Neural progenitor cell (in vitro differentiated cells): ENCODE results near the gene IL17A. TPM values are rescaled to one million over a fixed set of nuclear protein-coding genes. Genes with fewer than 3 reads are reported as not detected.

Source experiments
- DNase-seq: peaks from one replicate; pipeline ENCODE4 v3.0.0-alpha.2; 2016; ENCODE audit warnings: low spot score
- H2AFZ ChIP-seq: fragments of 200-600 bp; sonication (generic); replicated peaks from 2 replicates; pipeline ENCODE4 v1.6.1; 2016; ENCODE audit warnings: antibody characterized with exemption
- H3F3A ChIP-seq: fragments of 200-600 bp; sonication (generic); 2 replicates; pipeline ENCODE4 v1.6.1; 2016; ENCODE audit warnings: antibody characterized with exemption, low read depth
- H3K27ac ChIP-seq: fragments of 200-600 bp; sonication (generic); 2 replicates; pipeline ENCODE4 v1.5.1; 2016; ENCODE audit warnings: mild to moderate bottlenecking
- H3K27me3 ChIP-seq: fragments of 200-600 bp; sonication (generic); 2 replicates; pipeline ENCODE4 v1.6.1; 2016; ENCODE audit warnings: mild to moderate bottlenecking, moderate library complexity
- H3K36me3 ChIP-seq: fragments of 200-600 bp; sonication (generic); 2 replicates; pipeline ENCODE4 v1.5.1; 2016
- H3K4me1 ChIP-seq: fragments of 200-600 bp; sonication (generic); 2 replicates; pipeline ENCODE4 v1.6.1; 2016; ENCODE audit warnings: mixed run types
- H3K4me2 ChIP-seq: fragments of 200-600 bp; sonication (generic); 2 replicates; pipeline ENCODE4 v1.6.1; 2016
- H3K4me3 ChIP-seq: fragments of 200-600 bp; sonication (generic); 2 replicates; pipeline ENCODE4 v1.5.1; 2016
- H3K79me2 ChIP-seq: fragments of 200-600 bp; sonication (generic); 2 replicates; pipeline ENCODE4 v1.6.1; 2016; ENCODE audit warnings: low read depth
- H3K9ac ChIP-seq: fragments of 200-600 bp; sonication (generic); 2 replicates; pipeline ENCODE4 v1.6.1; 2016
- H3K9me3 ChIP-seq: fragments of 200-600 bp; sonication (generic); 2 replicates; pipeline ENCODE4 v1.5.1; 2016; ENCODE audit warnings: low read depth
- H4K20me1 ChIP-seq: fragments of 200-600 bp; sonication (generic); 2 replicates; pipeline ENCODE4 v1.6.1; 2016; ENCODE audit warnings: low read depth
- H3K27ac Mint-ChIP-seq: 3 replicates; pipeline ENCODE4 v1.8.0; 2021; ENCODE audit warnings: mixed read lengths
- H3K27me3 Mint-ChIP-seq: 2 replicates; pipeline ENCODE4 v1.8.0; 2022; ENCODE audit warnings: low read depth, mild to moderate bottlenecking, inconsistent platforms, moderate library complexity, mixed read lengths; ENCODE audit not compliant: insufficient read depth
- H3K36me3 Mint-ChIP-seq: 3 replicates; pipeline ENCODE4 v1.8.0; 2021; ENCODE audit warnings: mixed read lengths
- H3K4me1 Mint-ChIP-seq: 3 replicates; pipeline ENCODE4 v1.8.0; 2021; ENCODE audit warnings: mixed read lengths
- H3K4me3 Mint-ChIP-seq: 3 replicates; pipeline ENCODE4 v1.8.0; 2021; ENCODE audit warnings: mild to moderate bottlenecking, moderate library complexity, mixed read lengths
- H3K9me3 Mint-ChIP-seq: 3 replicates; pipeline ENCODE4 v1.8.0; 2020; ENCODE audit warnings: mixed read lengths
- CTCF ChIP-seq: fragments of 200-600 bp; sonication (generic); IDR thresholded peaks from 2 replicates; pipeline ENCODE4 v1.5.1; 2017; ENCODE audit warnings: antibody characterized with exemption, mild to moderate bottlenecking
- EZH2 ChIP-seq: fragments of 200-600 bp; sonication (generic); IDR thresholded peaks from 2 replicates; pipeline ENCODE4 v1.6.1; 2017; ENCODE audit warnings: antibody characterized with exemption, mild to moderate bottlenecking, moderate library complexity
- EZH2phosphoT487 ChIP-seq: fragments of 200-600 bp; sonication (generic); IDR thresholded peaks from 2 replicates; pipeline ENCODE4 v1.6.1; 2017; ENCODE audit warnings: antibody characterized with exemption
- total RNA-seq: library from RNA; depleted of rRNA; stranded (reverse); fragments of >200 nt; gene quantifications from 2 replicates; pipeline ENCODE4 v1.2.3, GENCODE V29; 2015; ENCODE audit warnings: low replicate concordance

The IL17A gene
- total RNA-seq, 1 donor from 2014 or later, result not detected

- H3K4me1 ChIP-seq, result no peaks in the 10 kb centered on the region
- no peaks in the 10 kb centered on the region for H4K20me1 ChIP-seq
- H3K4me2 ChIP-seq, result no peak overlapping the region
- no peaks in the 10 kb centered on the region for H3K27me3 ChIP-seq
- DNase-seq, result no peak
- H3K9me3 ChIP-seq, result no peaks in the 10 kb centered on the region
- H2AFZ ChIP-seq, result no peak overlapping the region
- TF ChIP-seq EZH2phosphoT487 (no peak), CTCF (no peak), EZH2 (no peak)
- no peak overlapping the region for H3K27ac Mint-ChIP-seq
- no peak overlapping the region for H3K9ac ChIP-seq
- H3K27ac ChIP-seq, result no peak overlapping the region
- no peak overlapping the region for H3K4me3 ChIP-seq
- H3K36me3 Mint-ChIP-seq, result no peaks in the 10 kb centered on the region
- peaks cover 2% of the 10 kb centered on the region for H3K9me3 Mint-ChIP-seq
- H3F3A ChIP-seq, result no peaks in the 10 kb centered on the region
- H3K36me3 ChIP-seq, result no peaks in the 10 kb centered on the region
- no peak overlapping the region for H3K4me3 Mint-ChIP-seq
- H3K27me3 Mint-ChIP-seq, result peaks cover 2% of the 10 kb centered on the region
- H3K4me1 Mint-ChIP-seq, result no peaks in the 10 kb centered on the region
- H3K79me2 ChIP-seq, result no peaks in the 10 kb centered on the region
Observed at GRCh38 chr6:52189974-52190373, 3.8 kb downstream of the IL17A start.

- H3K36me3 ChIP-seq, result no peaks in the 10 kb centered on the region
- Mint-ChIP-seq H3K27me3 (peaks cover 2% of the 10 kb centered on the region), H3K36me3 (no peaks in the 10 kb centered on the region), H3K4me1 (no peaks in the 10 kb centered on the region), H3K9me3 (peaks cover 2% of the 10 kb centered on the region), H3K4me3 (no peak overlapping the region), H3K27ac (no peak overlapping the region)
- H3K27ac ChIP-seq, result no peak overlapping the region
- TF ChIP-seq EZH2phosphoT487, result no peak
- no peak for TF ChIP-seq CTCF
- TF ChIP-seq EZH2, result no peak
- no peaks in the 10 kb centered on the region for H4K20me1 ChIP-seq
- no peaks in the 10 kb centered on the region for H3K79me2 ChIP-seq
- no peaks in the 10 kb centered on the region for H3K27me3 ChIP-seq
- H3K4me3 ChIP-seq, result no peak overlapping the region
- no peak overlapping the region for H2AFZ ChIP-seq
- H3K9me3 ChIP-seq, result no peaks in the 10 kb centered on the region
- DNase-seq, result no peak
- H3F3A ChIP-seq, result no peaks in the 10 kb centered on the region
- H3K4me2 ChIP-seq, result no peak overlapping the region
- no peaks in the 10 kb centered on the region for H3K4me1 ChIP-seq
- H3K9ac ChIP-seq, result no peak overlapping the region
Observed at GRCh38 chr6:52190409-52190808, 4.2 kb downstream of the IL17A start.

GRCh38 chr6:52191824-52192223 lies 5.6 kb downstream of the IL17A start:
- Mint-ChIP-seq H3K4me1 (no peaks in the 10 kb centered on the region), H3K27ac (no peak overlapping the region), H3K9me3 (no peaks in the 10 kb centered on the region), H3K36me3 (no peaks in the 10 kb centered on the region), H3K27me3 (peaks cover 2% of the 10 kb centered on the region), H3K4me3 (no peak overlapping the region)
- TF ChIP-seq EZH2phosphoT487, result no peak
- TF ChIP-seq EZH2, result no peak
- no peak for TF ChIP-seq CTCF
- H3K9me3 ChIP-seq, result no peaks in the 10 kb centered on the region
- no peaks in the 10 kb centered on the region for H3K27me3 ChIP-seq
- H3K4me3 ChIP-seq, result no peak overlapping the region
- no peaks in the 10 kb centered on the region for H3F3A ChIP-seq
- H3K27ac ChIP-seq, result no peak overlapping the region
- H4K20me1 ChIP-seq, result no peaks in the 10 kb centered on the region
- no peak overlapping the region for H3K4me2 ChIP-seq
- H3K4me1 ChIP-seq, result no peaks in the 10 kb centered on the region
- DNase-seq, result no peak
- no peak overlapping the region for H3K9ac ChIP-seq
- no peaks in the 10 kb centered on the region for H3K79me2 ChIP-seq
- H2AFZ ChIP-seq, result no peak overlapping the region
- no peaks in the 10 kb centered on the region for H3K36me3 ChIP-seq
